Large intestine (tissue), 3 donors: Measurements from ENCODE around the gene FMR1NB. TPM values are rescaled to one million over a fixed set of nuclear protein-coding genes. Genes with fewer than 3 reads are reported as not detected.

Source experiments
- DNase-seq, 2 donors: peaks; one replicate each; pipeline versions ENCODE4 v3.0.0 to v3.0.0-alpha.2; 2013
- H3K27ac ChIP-seq: one replicate; pipeline ENCODE4 v1.5.1; 2013; ENCODE audit warnings: low read length
- H3K27me3 ChIP-seq: 2 replicates; pipeline ENCODE4 v1.6.1; 2013; ENCODE audit warnings: low read length; ENCODE audit not compliant: control insufficient read depth, insufficient read depth
- H3K36me3 ChIP-seq: 2 replicates; pipeline ENCODE4 v1.6.1; 2013; ENCODE audit warnings: low read length; ENCODE audit not compliant: control insufficient read depth, insufficient read depth
- H3K4me1 ChIP-seq: one replicate; pipeline ENCODE4 v1.6.1; 2013; ENCODE audit warnings: low read length; ENCODE audit not compliant: control insufficient read depth, insufficient read depth
- H3K4me3 ChIP-seq: one replicate; pipeline ENCODE4 v1.5.1; 2013; ENCODE audit warnings: low read length
- H3K9me3 ChIP-seq: one replicate; pipeline ENCODE4 v1.6.1; 2013; ENCODE audit warnings: mild to moderate bottlenecking, low read depth, low read length, moderate library complexity; ENCODE audit not compliant: control insufficient read depth
- WGBS: methylation state at CpG from one replicate; pipeline ENCODE4 v1.1.5; 2013; ENCODE audit warnings: low lambda C conversion rate; ENCODE audit not compliant: insufficient coverage; 5-methylcytosine and 5-hydroxymethylcytosine counted together
- polyA plus RNA-seq: library from polyadenylated mRNA; unstranded; fragments of 120-200 nt; gene quantifications from one replicate; pipeline ENCODE4 v1.2.1, GENCODE V29; 2013

FMR1NB gene
- polyA plus RNA-seq, 1 donor = 0.04 TPM

DNA sequence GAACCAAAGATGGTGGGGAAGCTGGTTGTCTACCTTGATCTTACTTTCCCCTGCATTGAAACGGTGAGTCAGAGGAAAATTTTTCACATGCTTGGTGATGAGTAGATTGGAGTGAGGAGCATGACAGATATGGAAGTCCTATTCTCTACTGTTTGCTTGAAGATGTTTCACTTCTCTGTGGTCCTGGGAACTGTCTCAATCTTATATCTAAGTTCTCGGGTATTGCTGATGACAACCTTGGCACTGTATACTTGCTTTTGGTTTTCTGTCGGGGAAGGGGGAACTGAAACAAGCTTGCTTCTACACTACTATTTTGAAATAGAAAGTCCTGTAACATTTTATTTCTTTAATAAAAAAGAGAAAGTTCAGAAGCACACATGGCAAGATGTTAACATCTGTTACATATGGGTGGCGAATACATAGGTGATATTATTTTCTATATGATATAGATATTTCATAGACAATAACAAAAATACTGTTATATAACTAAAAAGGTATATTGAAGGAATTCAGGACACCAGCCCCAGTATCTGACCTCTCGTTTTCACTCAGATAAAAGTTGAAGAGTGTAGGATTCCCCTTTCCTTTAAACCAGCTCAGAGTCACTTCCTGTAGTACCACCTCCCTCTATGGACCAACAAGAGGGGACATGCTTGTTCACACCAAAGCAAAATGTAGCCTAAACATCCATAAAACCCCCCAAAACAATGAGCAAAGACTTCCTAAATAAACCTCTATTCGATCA, 88.8 kb downstream of the FMR1NB start:
- WGBS = no CpG with 5 or more reads among the region's 6 CpGs
- Histone ChIP-seq H3K9me3 (no peaks in the 10 kb centered on the region), H3K4me3 (no peak overlapping the region), H3K4me1 (no peaks in the 10 kb centered on the region), H3K27me3 (no peaks in the 10 kb centered on the region), H3K27ac (no peak overlapping the region), H3K36me3 (no peaks in the 10 kb centered on the region)
- no peak for DNase-seq

- no CpG with 5 or more reads among the region's 1 CpG for WGBS
- DNase-seq = no peak
- H3K9me3 ChIP-seq = no peaks in the 10 kb centered on the region
Measured at GRCh38 chrX:148070504-148070877, 89.4 kb downstream of the FMR1NB start.

More at GRCh38 chrX:148070504-148070877, 89.4 kb downstream of the FMR1NB start:
- no peaks in the 10 kb centered on the region for H3K27me3 ChIP-seq
- H3K36me3 ChIP-seq = no peaks in the 10 kb centered on the region
- H3K4me1 ChIP-seq = no peaks in the 10 kb centered on the region
- H3K27ac ChIP-seq = no peak overlapping the region
- no peak overlapping the region for H3K4me3 ChIP-seq

Other genes starting within 250 kb of the FMR1NB start
- 103 TPM for gene FMR1, start 69.4 kb upstream of the FMR1NB start, polyA plus RNA-seq